Measurements from ENCODE around the gene CORO1C.

DNA sequence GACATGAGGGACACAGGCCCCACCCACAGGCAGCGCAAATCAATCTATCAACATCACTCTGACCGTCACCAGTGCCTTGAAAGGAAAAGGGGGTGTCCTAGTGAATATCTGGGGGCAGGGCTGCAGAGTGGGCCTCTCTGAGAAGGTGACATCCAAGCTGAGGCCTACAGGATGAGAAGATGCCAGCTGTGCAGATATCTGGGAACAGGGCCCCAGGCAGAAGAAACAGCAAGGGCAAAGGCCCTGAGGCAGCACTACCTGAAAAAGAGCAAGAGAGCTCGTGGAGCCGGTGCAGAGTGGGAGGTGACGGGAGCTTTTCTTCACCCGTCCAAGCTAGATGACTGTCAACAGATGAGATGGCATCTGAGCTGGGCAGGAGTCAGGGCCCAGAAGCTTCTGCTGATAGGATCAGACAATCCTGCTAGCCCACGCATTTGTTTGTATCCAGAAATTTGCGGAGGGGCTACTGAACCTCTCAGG, 120.9 kb downstream of the CORO1C start:
- no peak for TF ChIP-seq CTCF (IDR thresholded peaks at IDR 0.05)
- no peak for TF ChIP-seq POLR2A (IDR thresholded peaks at IDR 0.05)

Data from right lobe of liver (tissue), 4 donors.